HEK293 (cell line): ENCODE results near the gene CITED4.

Experiments
- CTCF ChIA-PET: fragments of 350-600 bp; formaldehyde crosslinking; extraction: SDS; loops from one replicate; lab custom pipeline; 2021; ENCODE audit warnings: antibody characterized with exemption; lab: Yijun Ruan, JAX
- POLR2A ChIA-PET: fragments of 300-600 bp; formaldehyde crosslinking; extraction: SDS; loops from one replicate; lab custom pipeline; 2020; ENCODE audit warnings: antibody characterized with exemption, inconsistent platforms; lab: Yijun Ruan, JAX
- H3K27ac ChIP-seq: fragments of 200-500 bp; sonication (Bioruptor generic); 2 replicates; pipeline ENCODE4 v1.5.1; 2014; ENCODE audit warnings: low read depth, low read length, control low read depth, inconsistent platforms; ENCODE audit errors: extremely low read depth
- H3K36me3 ChIP-seq, 2 experiments: fragments of 200-500 bp in 1 of 2; sonication (Bioruptor generic) in 1 of 2; 1 replicate in 1 of 2; 2 replicates in 1 of 2; pipeline ENCODE4 v1.5.1; 2014 to 2017; ENCODE audit warnings: inconsistent platforms in 2 of 2, low read length in 2 of 2; ENCODE audit not compliant: control insufficient read depth in 2 of 2, insufficient read depth in 1 of 2
- H3K4me1 ChIP-seq: fragments of 200-500 bp; sonication (Bioruptor generic); 2 replicates; pipeline ENCODE4 v1.5.1; 2014; ENCODE audit warnings: mild to moderate bottlenecking, low read length, inconsistent platforms; ENCODE audit not compliant: control insufficient read depth, insufficient read depth
- H3K4me3 ChIP-seq: 2 replicates; pipeline ENCODE4 v1.5.1; 2011; ENCODE audit warnings: low read depth, mild to moderate bottlenecking, control low read depth, low read length, moderate library complexity
- H3K9me3 ChIP-seq: fragments of 200-500 bp; sonication (Bioruptor generic); 2 replicates; pipeline ENCODE4 v1.5.1; 2014; ENCODE audit warnings: low read depth, low read length, inconsistent platforms; ENCODE audit not compliant: control insufficient read depth, insufficient read depth
- HOXD13 ChIP-seq: sonication (generic); formaldehyde crosslinking; IDR thresholded peaks from 2 replicates; pipeline ENCODE4 v1.8.0; 2022; ENCODE audit warnings: missing genetic modification reagents, borderline replicate concordance
- OVOL3 ChIP-seq: fragments of 450-650 bp; formaldehyde crosslinking; IDR thresholded peaks from 2 replicates; pipeline ENCODE4 v1.5.1; 2016; ENCODE audit warnings: missing biosample characterization, missing genetic modification characterization
- WT1 ChIP-seq: fragments of 450-650 bp; formaldehyde crosslinking; IDR thresholded peaks from 2 replicates; pipeline ENCODE4 v1.5.1; 2016; ENCODE audit warnings: missing biosample characterization, missing genetic modification characterization
- YY2 ChIP-seq: fragments of 450-650 bp; formaldehyde crosslinking; IDR thresholded peaks from 2 replicates; pipeline ENCODE4 v1.5.1; 2016; ENCODE audit warnings: missing biosample characterization, missing genetic modification characterization
- ZBTB21 ChIP-seq: fragments of 450-650 bp; formaldehyde crosslinking; IDR thresholded peaks from 2 replicates; pipeline ENCODE4 v1.5.1; 2017; ENCODE audit warnings: missing biosample characterization, missing genetic modification characterization
- ZNF138 ChIP-seq: fragments of 450-650 bp; formaldehyde crosslinking; IDR thresholded peaks from 2 replicates; pipeline ENCODE4 v1.5.1; 2016; ENCODE audit warnings: missing biosample characterization, missing genetic modification characterization, borderline replicate concordance
- ZNF155 ChIP-seq: fragments of 450-650 bp; formaldehyde crosslinking; IDR thresholded peaks from 2 replicates; pipeline ENCODE4 v1.5.1; 2016; ENCODE audit warnings: missing biosample characterization, missing genetic modification characterization
- ZNF175 ChIP-seq: fragments of 450-650 bp; formaldehyde crosslinking; IDR thresholded peaks from 2 replicates; pipeline ENCODE4 v1.5.1; 2016; ENCODE audit warnings: missing biosample characterization, missing genetic modification characterization
- ZNF202 ChIP-seq: fragments of 450-650 bp; formaldehyde crosslinking; IDR thresholded peaks from 2 replicates; pipeline ENCODE4 v1.5.1; 2016; ENCODE audit warnings: missing biosample characterization, missing genetic modification characterization, borderline replicate concordance
- ZNF423 ChIP-seq: fragments of 450-650 bp; formaldehyde crosslinking; IDR thresholded peaks from 2 replicates; pipeline ENCODE4 v1.5.1; 2016; ENCODE audit warnings: missing biosample characterization, missing genetic modification characterization
- ZNF426 ChIP-seq: fragments of 450-650 bp; formaldehyde crosslinking; IDR thresholded peaks from 2 replicates; pipeline ENCODE4 v1.5.1; 2017; ENCODE audit warnings: missing biosample characterization, missing genetic modification characterization, mild to moderate bottlenecking, inconsistent platforms, moderate library complexity
- ZNF529 ChIP-seq: fragments of 450-650 bp; formaldehyde crosslinking; IDR thresholded peaks from 2 replicates; pipeline ENCODE4 v1.5.1; 2017; ENCODE audit warnings: missing genetic modification characterization, missing biosample characterization; ENCODE audit not compliant: insufficient replicate concordance
- ZNF544 ChIP-seq: fragments of 450-650 bp; formaldehyde crosslinking; IDR thresholded peaks from 2 replicates; pipeline ENCODE4 v1.5.0; 2017; ENCODE audit warnings: missing biosample characterization, missing genetic modification characterization
- ZNF610 ChIP-seq: fragments of 450-650 bp; formaldehyde crosslinking; IDR thresholded peaks from 2 replicates; pipeline ENCODE4 v1.5.1; 2016; ENCODE audit warnings: missing biosample characterization, missing genetic modification characterization, borderline replicate concordance
- ZNF747 ChIP-seq: fragments of 450-650 bp; formaldehyde crosslinking; IDR thresholded peaks from 2 replicates; pipeline ENCODE4 v1.5.1; 2016; ENCODE audit warnings: missing biosample characterization, missing genetic modification characterization
- TF ChIP-seq, protein P1 (sequence below): fragments of 450-650 bp; formaldehyde crosslinking; optimal IDR thresholded peaks from 2 replicates; pipeline ENCODE3; 2016; ENCODE audit warnings: missing biosample characterization, mild to moderate bottlenecking, missing genetic modification characterization
- TF ChIP-seq, protein P2 (sequence below): fragments of 450-650 bp; formaldehyde crosslinking; IDR thresholded peaks from 2 replicates; pipeline ENCODE4 v1.5.1; 2017; ENCODE audit warnings: missing biosample characterization, missing genetic modification characterization
- TF ChIP-seq, protein P3 (sequence below): fragments of 450-650 bp; formaldehyde crosslinking; IDR thresholded peaks from 2 replicates; pipeline ENCODE4 v1.5.1; 2017; ENCODE audit warnings: missing biosample characterization, missing genetic modification characterization
- TF ChIP-seq, protein P4 (sequence below): fragments of 450-650 bp; formaldehyde crosslinking; IDR thresholded peaks from 2 replicates; pipeline ENCODE4 v1.5.1; 2016; ENCODE audit warnings: missing biosample characterization, missing genetic modification characterization
- TF ChIP-seq, protein P5 (sequence below): fragments of 450-650 bp; formaldehyde crosslinking; IDR thresholded peaks from 2 replicates; pipeline ENCODE4; 2016; ENCODE audit warnings: missing biosample characterization, missing genetic modification characterization
- TF ChIP-seq, protein P6 (sequence below): fragments of 450-650 bp; formaldehyde crosslinking; IDR thresholded peaks from 2 replicates; pipeline ENCODE4 v1.5.1; 2016; ENCODE audit warnings: missing biosample characterization, missing genetic modification characterization
- TF ChIP-seq, protein P7 (sequence below): fragments of 450-650 bp; formaldehyde crosslinking; IDR thresholded peaks from 2 replicates; pipeline ENCODE4 v1.5.1; 2016; ENCODE audit warnings: missing biosample characterization, missing genetic modification characterization

Gene CITED4

DNA sequence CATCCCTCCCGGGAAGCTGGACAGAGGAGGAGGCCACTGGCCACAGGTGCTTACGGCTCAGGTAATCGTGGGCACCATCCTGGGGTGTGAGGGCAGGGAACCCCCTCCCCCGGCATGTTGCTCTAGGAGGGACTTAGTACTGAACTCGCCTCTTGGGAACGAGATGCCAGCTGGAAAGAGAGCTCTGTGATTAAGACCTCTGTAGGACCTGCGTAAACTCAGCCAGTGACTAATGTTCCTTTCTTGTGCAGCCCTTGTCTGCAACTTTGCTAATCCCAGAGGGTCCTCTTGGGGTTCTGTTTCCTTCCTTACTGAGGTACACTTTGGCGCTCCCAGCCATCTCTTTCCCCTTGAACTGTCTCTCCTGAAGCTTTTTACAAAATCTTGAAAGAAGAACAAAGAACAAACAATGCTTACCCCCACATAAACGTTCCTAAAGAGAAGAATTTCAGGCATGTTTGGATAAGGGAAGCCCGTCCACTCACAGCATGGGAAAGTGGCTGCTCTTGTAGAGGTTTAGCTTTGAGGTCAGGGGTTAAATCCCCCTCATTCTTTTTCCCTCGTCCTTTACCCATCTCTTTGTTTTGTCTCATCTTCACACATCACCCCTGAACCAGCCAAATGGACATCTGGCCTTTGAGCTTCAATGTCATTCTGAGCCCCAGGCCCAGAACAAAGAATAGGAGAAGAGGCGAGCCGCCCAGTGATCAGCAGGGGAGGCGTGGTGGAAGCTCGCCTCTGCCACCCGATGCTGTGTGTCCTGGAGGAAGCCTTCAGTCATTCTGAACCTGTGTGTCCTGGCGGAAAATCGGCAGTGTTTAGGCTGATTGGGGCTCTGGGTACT is 37.4 kb downstream of the CITED4 start (continued):
- TF ChIP-seq, protein P1, sequence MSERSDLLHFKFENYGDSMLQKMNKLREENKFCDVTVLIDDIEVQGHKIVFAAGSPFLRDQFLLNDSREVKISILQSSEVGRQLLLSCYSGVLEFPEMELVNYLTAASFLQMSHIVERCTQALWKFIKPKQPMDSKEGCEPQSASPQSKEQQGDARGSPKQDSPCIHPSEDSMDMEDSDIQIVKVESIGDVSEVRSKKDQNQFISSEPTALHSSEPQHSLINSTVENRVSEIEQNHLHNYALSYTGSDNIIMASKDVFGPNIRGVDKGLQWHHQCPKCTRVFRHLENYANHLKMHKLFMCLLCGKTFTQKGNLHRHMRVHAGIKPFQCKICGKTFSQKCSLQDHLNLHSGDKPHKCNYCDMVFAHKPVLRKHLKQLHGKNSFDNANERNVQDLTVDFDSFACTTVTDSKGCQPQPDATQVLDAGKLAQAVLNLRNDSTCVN (tag by site-specific recombination), result no peak
- TF ChIP-seq, protein P2, sequence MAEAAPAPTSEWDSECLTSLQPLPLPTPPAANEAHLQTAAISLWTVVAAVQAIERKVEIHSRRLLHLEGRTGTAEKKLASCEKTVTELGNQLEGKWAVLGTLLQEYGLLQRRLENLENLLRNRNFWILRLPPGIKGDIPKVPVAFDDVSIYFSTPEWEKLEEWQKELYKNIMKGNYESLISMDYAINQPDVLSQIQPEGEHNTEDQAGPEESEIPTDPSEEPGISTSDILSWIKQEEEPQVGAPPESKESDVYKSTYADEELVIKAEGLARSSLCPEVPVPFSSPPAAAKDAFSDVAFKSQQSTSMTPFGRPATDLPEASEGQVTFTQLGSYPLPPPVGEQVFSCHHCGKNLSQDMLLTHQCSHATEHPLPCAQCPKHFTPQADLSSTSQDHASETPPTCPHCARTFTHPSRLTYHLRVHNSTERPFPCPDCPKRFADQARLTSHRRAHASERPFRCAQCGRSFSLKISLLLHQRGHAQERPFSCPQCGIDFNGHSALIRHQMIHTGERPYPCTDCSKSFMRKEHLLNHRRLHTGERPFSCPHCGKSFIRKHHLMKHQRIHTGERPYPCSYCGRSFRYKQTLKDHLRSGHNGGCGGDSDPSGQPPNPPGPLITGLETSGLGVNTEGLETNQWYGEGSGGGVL (tag by site-specific recombination), result no peak
- TF ChIP-seq, protein P3, sequence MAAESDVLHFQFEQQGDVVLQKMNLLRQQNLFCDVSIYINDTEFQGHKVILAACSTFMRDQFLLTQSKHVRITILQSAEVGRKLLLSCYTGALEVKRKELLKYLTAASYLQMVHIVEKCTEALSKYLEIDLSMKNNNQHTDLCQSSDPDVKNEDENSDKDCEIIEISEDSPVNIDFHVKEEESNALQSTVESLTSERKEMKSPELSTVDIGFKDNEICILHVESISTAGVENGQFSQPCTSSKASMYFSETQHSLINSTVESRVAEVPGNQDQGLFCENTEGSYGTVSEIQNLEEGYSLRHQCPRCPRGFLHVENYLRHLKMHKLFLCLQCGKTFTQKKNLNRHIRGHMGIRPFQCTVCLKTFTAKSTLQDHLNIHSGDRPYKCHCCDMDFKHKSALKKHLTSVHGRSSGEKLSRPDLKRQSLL (tag by site-specific recombination), result no peak
- TF ChIP-seq ZNF155 (tag by site-specific recombination) (no peak), HOXD13 (no peak)
- TF ChIP-seq, protein P4, sequence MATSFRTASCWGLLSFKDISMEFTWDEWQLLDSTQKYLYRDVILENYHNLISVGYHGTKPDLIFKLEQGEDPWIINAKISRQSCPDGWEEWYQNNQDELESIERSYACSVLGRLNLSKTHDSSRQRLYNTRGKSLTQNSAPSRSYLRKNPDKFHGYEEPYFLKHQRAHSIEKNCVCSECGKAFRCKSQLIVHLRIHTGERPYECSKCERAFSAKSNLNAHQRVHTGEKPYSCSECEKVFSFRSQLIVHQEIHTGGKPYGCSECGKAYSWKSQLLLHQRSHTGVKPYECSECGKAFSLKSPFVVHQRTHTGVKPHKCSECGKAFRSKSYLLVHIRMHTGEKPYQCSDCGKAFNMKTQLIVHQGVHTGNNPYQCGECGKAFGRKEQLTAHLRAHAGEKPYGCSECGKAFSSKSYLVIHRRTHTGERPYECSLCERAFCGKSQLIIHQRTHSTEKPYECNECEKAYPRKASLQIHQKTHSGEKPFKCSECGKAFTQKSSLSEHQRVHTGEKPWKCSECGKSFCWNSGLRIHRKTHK, result no peak

DNA sequence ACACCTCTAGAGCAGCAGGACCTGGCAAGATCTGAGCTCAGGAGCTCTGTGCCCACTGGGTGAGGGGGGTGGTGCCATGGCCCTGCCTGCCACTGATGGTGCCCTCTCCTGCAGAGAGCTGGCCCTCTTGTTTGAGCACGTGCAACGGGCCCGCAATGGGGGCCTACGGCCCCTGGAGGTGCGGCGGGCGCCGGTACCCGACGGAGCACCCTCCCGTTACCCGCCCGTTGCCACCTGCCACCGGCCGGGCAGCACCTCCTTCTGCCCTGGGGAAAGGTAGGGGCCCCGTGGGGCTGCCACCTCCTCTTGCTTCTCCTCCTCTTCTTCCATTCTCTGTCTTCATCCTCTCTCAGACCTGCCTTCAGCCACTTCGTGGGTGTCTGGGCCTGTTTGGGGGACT is 38.2 kb downstream of the CITED4 start:
- Histone ChIP-seq H3K9me3 (no peaks in the 10 kb centered on the region), H3K4me3 (no peak overlapping the region), H3K4me1 (no peaks in the 10 kb centered on the region), H3K27ac (no peak overlapping the region), H3K36me3 (no peaks in the 10 kb centered on the region)
- POLR2A ChIA-PET, result no interaction called here
- CTCF ChIA-PET, result interaction anchor here (0.7 to 1.4 kb wide), 2 partner anchors 26 to 51 kb away, joined by 3 read pairs; no protein-coding TSS in a partner anchor
- no peak for TF ChIP-seq ZNF610
- TF ChIP-seq ZNF202 (tag by site-specific recombination), result no peak
- TF ChIP-seq, protein P5, sequence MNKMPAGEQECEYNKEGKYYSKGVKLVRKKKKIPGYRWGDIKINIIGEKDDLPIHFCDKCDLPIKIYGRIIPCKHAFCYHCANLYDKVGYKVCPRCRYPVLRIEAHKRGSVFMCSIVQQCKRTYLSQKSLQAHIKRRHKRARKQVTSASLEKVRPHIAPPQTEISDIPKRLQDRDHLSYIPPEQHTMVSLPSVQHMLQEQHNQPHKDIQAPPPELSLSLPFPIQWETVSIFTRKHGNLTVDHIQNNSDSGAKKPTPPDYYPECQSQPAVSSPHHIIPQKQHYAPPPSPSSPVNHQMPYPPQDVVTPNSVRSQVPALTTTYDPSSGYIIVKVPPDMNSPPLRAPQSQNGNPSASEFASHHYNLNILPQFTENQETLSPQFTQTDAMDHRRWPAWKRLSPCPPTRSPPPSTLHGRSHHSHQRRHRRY (tag by site-specific recombination), result no peak
- TF ChIP-seq, protein P6, sequence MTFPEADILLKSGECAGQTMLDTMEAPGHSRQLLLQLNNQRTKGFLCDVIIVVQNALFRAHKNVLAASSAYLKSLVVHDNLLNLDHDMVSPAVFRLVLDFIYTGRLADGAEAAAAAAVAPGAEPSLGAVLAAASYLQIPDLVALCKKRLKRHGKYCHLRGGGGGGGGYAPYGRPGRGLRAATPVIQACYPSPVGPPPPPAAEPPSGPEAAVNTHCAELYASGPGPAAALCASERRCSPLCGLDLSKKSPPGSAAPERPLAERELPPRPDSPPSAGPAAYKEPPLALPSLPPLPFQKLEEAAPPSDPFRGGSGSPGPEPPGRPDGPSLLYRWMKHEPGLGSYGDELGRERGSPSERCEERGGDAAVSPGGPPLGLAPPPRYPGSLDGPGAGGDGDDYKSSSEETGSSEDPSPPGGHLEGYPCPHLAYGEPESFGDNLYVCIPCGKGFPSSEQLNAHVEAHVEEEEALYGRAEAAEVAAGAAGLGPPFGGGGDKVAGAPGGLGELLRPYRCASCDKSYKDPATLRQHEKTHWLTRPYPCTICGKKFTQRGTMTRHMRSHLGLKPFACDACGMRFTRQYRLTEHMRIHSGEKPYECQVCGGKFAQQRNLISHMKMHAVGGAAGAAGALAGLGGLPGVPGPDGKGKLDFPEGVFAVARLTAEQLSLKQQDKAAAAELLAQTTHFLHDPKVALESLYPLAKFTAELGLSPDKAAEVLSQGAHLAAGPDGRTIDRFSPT (tag by site-specific recombination), result no peak
- no peak for TF ChIP-seq ZNF155 (tag by site-specific recombination)
- no peak for TF ChIP-seq ZNF544
- TF ChIP-seq ZNF747 (tag by site-specific recombination), result no peak

DNA sequence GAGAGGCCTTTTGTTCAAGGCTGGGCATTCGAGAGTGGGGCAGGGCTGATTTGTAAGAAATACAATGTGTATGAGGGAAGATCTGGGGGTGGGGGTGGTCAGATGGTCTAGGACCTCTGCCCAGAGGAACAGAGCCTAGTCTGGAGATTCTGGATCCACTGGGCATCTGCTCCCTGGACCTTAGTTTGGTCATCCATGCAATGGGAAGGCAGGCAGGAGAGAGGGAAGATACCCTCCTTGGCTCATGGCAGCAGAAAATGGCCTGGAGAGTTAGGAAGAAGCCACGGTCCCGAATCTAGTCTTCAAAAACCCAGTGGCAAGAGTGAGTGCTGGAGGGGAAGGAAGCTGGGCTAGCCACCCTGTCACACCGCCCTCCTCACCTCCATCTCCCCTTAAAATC is 38.8 kb downstream of the CITED4 start:
- no peaks in the 10 kb centered on the region for H3K36me3 ChIP-seq
- no peaks in the 10 kb centered on the region for H3K9me3 ChIP-seq
- H3K4me1 ChIP-seq, result no peaks in the 10 kb centered on the region
- no peak overlapping the region for H3K27ac ChIP-seq
- ChIA-PET POLR2A (no interaction called here), CTCF (interaction anchor here (0.7 kb wide), 1 partner anchor 50 kb away, joined by 3 read pairs; no protein-coding TSS in a partner anchor)
- H3K4me3 ChIP-seq, result no peak overlapping the region
- TF ChIP-seq ZBTB21 (tag by site-specific recombination) (no peak), ZNF529 (no peak), WT1 (tag by site-specific recombination) (no peak), ZNF426 (no peak), OVOL3 (no peak), ZNF175 (tag by site-specific recombination) (no peak), ZNF423 (tag by site-specific recombination) (no peak), YY2 (tag by site-specific recombination) (no peak), ZNF138 (no peak)
- TF ChIP-seq, protein P7, sequence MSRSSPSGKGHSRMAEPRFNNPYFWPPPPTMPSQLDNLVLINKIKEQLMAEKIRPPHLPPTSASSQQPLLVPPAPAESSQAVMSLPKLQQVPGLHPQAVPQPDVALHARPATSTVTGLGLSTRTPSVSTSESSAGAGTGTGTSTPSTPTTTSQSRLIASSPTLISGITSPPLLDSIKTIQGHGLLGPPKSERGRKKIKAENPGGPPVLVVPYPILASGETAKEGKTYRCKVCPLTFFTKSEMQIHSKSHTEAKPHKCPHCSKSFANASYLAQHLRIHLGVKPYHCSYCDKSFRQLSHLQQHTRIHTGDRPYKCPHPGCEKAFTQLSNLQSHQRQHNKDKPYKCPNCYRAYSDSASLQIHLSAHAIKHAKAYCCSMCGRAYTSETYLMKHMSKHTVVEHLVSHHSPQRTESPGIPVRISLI (tag by site-specific recombination), result no peak
